HEK293 (cell line): ENCODE results near the gene ADNP.

ENCODE experiments used
- CTCF ChIA-PET: fragments of 350-600 bp; formaldehyde crosslinking; extraction: SDS; loops from one replicate; lab custom pipeline; 2021; ENCODE audit warnings: antibody characterized with exemption; lab: Yijun Ruan, JAX
- POLR2A ChIA-PET: fragments of 300-600 bp; formaldehyde crosslinking; extraction: SDS; loops from one replicate; lab custom pipeline; 2020; ENCODE audit warnings: antibody characterized with exemption, inconsistent platforms; lab: Yijun Ruan, JAX
- H3K27ac ChIP-seq: fragments of 200-500 bp; sonication (Bioruptor generic); 2 replicates; pipeline ENCODE4 v1.5.1; 2014; ENCODE audit warnings: low read depth, low read length, control low read depth, inconsistent platforms; ENCODE audit errors: extremely low read depth
- H3K36me3 ChIP-seq, 2 experiments: fragments of 200-500 bp in 1 of 2; sonication (Bioruptor generic) in 1 of 2; 1 replicate in 1 of 2; 2 replicates in 1 of 2; pipeline ENCODE4 v1.5.1; 2014 to 2017; ENCODE audit warnings: inconsistent platforms in 2 of 2, low read length in 2 of 2; ENCODE audit not compliant: control insufficient read depth in 2 of 2, insufficient read depth in 1 of 2
- H3K4me1 ChIP-seq: fragments of 200-500 bp; sonication (Bioruptor generic); 2 replicates; pipeline ENCODE4 v1.5.1; 2014; ENCODE audit warnings: mild to moderate bottlenecking, low read length, inconsistent platforms; ENCODE audit not compliant: control insufficient read depth, insufficient read depth
- H3K4me3 ChIP-seq: 2 replicates; pipeline ENCODE4 v1.5.1; 2011; ENCODE audit warnings: low read depth, mild to moderate bottlenecking, control low read depth, low read length, moderate library complexity
- H3K9me3 ChIP-seq: fragments of 200-500 bp; sonication (Bioruptor generic); 2 replicates; pipeline ENCODE4 v1.5.1; 2014; ENCODE audit warnings: low read depth, low read length, inconsistent platforms; ENCODE audit not compliant: control insufficient read depth, insufficient read depth
- GLI4 ChIP-seq: fragments of 450-650 bp; formaldehyde crosslinking; IDR thresholded peaks from 2 replicates; pipeline ENCODE4 v1.5.1; 2016; ENCODE audit warnings: missing biosample characterization, missing genetic modification characterization
- HOXC10 ChIP-seq: sonication (generic); formaldehyde crosslinking; IDR thresholded peaks from 2 replicates; pipeline ENCODE4 v1.8.1; 2023; ENCODE audit warnings: mild to moderate bottlenecking, missing genetic modification reagents
- HOXD13 ChIP-seq: sonication (generic); formaldehyde crosslinking; IDR thresholded peaks from 2 replicates; pipeline ENCODE4 v1.8.0; 2022; ENCODE audit warnings: missing genetic modification reagents, borderline replicate concordance
- PRDM4 ChIP-seq: fragments of 450-650 bp; formaldehyde crosslinking; IDR thresholded peaks from 2 replicates; pipeline ENCODE4 v1.5.1; 2017; ENCODE audit warnings: missing biosample characterization, missing genetic modification characterization
- SP2 ChIP-seq: fragments of 450-650 bp; formaldehyde crosslinking; IDR thresholded peaks from 2 replicates; pipeline ENCODE4 v1.5.1; 2016; ENCODE audit warnings: missing biosample characterization, missing genetic modification characterization
- ZBTB20 ChIP-seq: fragments of 450-650 bp; formaldehyde crosslinking; IDR thresholded peaks from 2 replicates; pipeline ENCODE4 v1.5.1; 2016; ENCODE audit warnings: missing biosample characterization, missing genetic modification characterization
- ZNF10 ChIP-seq: fragments of 450-650 bp; formaldehyde crosslinking; IDR thresholded peaks from 2 replicates; pipeline ENCODE4 v1.5.1; 2017; ENCODE audit warnings: missing biosample characterization, missing genetic modification characterization
- ZNF140 ChIP-seq: fragments of 450-650 bp; formaldehyde crosslinking; IDR thresholded peaks from 2 replicates; pipeline ENCODE4 v1.5.1; 2016; ENCODE audit warnings: missing biosample characterization, missing genetic modification characterization
- ZNF146 ChIP-seq: fragments of 450-650 bp; formaldehyde crosslinking; IDR thresholded peaks from 2 replicates; pipeline ENCODE4 v1.5.1; 2016; ENCODE audit warnings: missing biosample characterization, missing genetic modification characterization
- ZNF23 ChIP-seq: fragments of 450-650 bp; formaldehyde crosslinking; IDR thresholded peaks from 2 replicates; pipeline ENCODE4 v1.5.1; 2016; ENCODE audit warnings: missing biosample characterization, missing genetic modification characterization, borderline replicate concordance
- ZNF248 ChIP-seq: fragments of 450-650 bp; formaldehyde crosslinking; IDR thresholded peaks from 2 replicates; pipeline ENCODE4 v1.5.1; 2017; ENCODE audit warnings: missing biosample characterization, missing genetic modification characterization
- ZNF362 ChIP-seq: fragments of 450-650 bp; formaldehyde crosslinking; IDR thresholded peaks from 2 replicates; pipeline ENCODE4 v1.5.1; 2016; ENCODE audit warnings: missing biosample characterization, missing genetic modification characterization
- ZNF366 ChIP-seq: fragments of 450-650 bp; formaldehyde crosslinking; conservative IDR thresholded peaks from 2 replicates; pipeline ENCODE4 v1.5.1; 2016; ENCODE audit warnings: missing biosample characterization, missing genetic modification characterization
- ZNF488 ChIP-seq: fragments of 450-650 bp; formaldehyde crosslinking; IDR thresholded peaks from 2 replicates; pipeline ENCODE4 v1.5.1; 2016; ENCODE audit warnings: missing biosample characterization, missing genetic modification characterization
- ZNF521 ChIP-seq: fragments of 450-650 bp; formaldehyde crosslinking; IDR thresholded peaks from 2 replicates; pipeline ENCODE4 v1.5.1; 2017; ENCODE audit warnings: missing biosample characterization, mild to moderate bottlenecking, missing genetic modification characterization
- ZNF544 ChIP-seq: fragments of 450-650 bp; formaldehyde crosslinking; IDR thresholded peaks from 2 replicates; pipeline ENCODE4 v1.5.0; 2017; ENCODE audit warnings: missing biosample characterization, missing genetic modification characterization
- ZNF580 ChIP-seq: fragments of 450-650 bp; formaldehyde crosslinking; IDR thresholded peaks from 2 replicates; pipeline ENCODE4 v1.5.1; 2016; ENCODE audit warnings: missing biosample characterization, missing genetic modification characterization
- ZNF621 ChIP-seq: fragments of 450-650 bp; formaldehyde crosslinking; IDR thresholded peaks from 2 replicates; pipeline ENCODE4 v1.5.1; 2017; ENCODE audit warnings: missing biosample characterization, missing genetic modification characterization
- ZNF639 ChIP-seq: fragments of 450-650 bp; formaldehyde crosslinking; IDR thresholded peaks from 2 replicates; pipeline ENCODE4 v1.5.1; 2016; ENCODE audit warnings: missing biosample characterization, missing genetic modification characterization
- ZNF664 ChIP-seq: fragments of 450-650 bp; formaldehyde crosslinking; IDR thresholded peaks from 2 replicates; pipeline ENCODE4 v1.5.1; 2016; ENCODE audit warnings: missing biosample characterization, missing genetic modification characterization
- ZNF776 ChIP-seq: fragments of 450-650 bp; formaldehyde crosslinking; IDR thresholded peaks from 2 replicates; pipeline ENCODE4 v1.5.0; 2017; ENCODE audit warnings: missing biosample characterization, missing genetic modification characterization, borderline replicate concordance
- ZSCAN5A ChIP-seq: fragments of 450-650 bp; formaldehyde crosslinking; IDR thresholded peaks from 2 replicates; pipeline ENCODE4 v1.5.1; 2016; ENCODE audit warnings: missing biosample characterization, missing genetic modification characterization

Gene ADNP

GRCh38 chr20:50876816-50877215 lies 54.4 kb downstream of the ADNP start:
- H3K27ac ChIP-seq: no peak overlapping the region
- CTCF ChIA-PET: interaction anchor here (0.6 to 0.9 kb wide), 4 partner anchors 12 to 592 kb away, joined by 3 to 4 read pairs (median 4); partner anchors contain the start of genes BCAS4 and PTPN1
- POLR2A ChIA-PET: no interaction called here
- no peaks in the 10 kb centered on the region for H3K9me3 ChIP-seq
- H3K4me3 ChIP-seq: no peak overlapping the region
- no peaks in the 10 kb centered on the region for H3K4me1 ChIP-seq
- H3K36me3 ChIP-seq: peaks cover 0 to 10% of the 10 kb centered on the region in 2 experiments; a peak in 1 of 3 replicates
- TF ChIP-seq ZNF362 (tag by site-specific recombination) (no peak), ZNF621 (tag by site-specific recombination) (no peak), ZNF664 (tag by site-specific recombination) (no peak), PRDM4 (tag by site-specific recombination) (no peak), ZNF544 (tag by site-specific recombination) (no peak), ZNF10 (tag by site-specific recombination) (no peak), HOXC10 (no peak), ZNF776 (tag by site-specific recombination) (no peak)
- TF ChIP-seq, all 188 proteins: peak for 0

GRCh38 chr20:50876063-50876685 lies 55.1 kb downstream of the ADNP start:
- POLR2A ChIA-PET: no interaction called here
- Histone ChIP-seq H3K36me3 (peaks cover 0 to 10% of the 10 kb centered on the region in 2 experiments; a peak in 1 of 3 replicates), H3K4me3 (no peak overlapping the region), H3K27ac (no peak overlapping the region), H3K4me1 (no peaks in the 10 kb centered on the region), H3K9me3 (no peaks in the 10 kb centered on the region)
- CTCF ChIA-PET: interaction anchor here (0.7 to 0.9 kb wide), 3 partner anchors 11 to 591 kb away, joined by 3 to 4 read pairs (median 3); partner anchors contain the start of gene BCAS4
- TF ChIP-seq ZNF580 (tag by site-specific recombination): no peak
- TF ChIP-seq ZNF521: no peak

GRCh38 chr20:50874758-50875665 lies 56.2 kb downstream of the ADNP start:
- Histone ChIP-seq H3K4me3 (no peak overlapping the region), H3K36me3 (peaks cover 0 to 10% of the 10 kb centered on the region in 2 experiments; a peak in 1 of 3 replicates), H3K27ac (no peak overlapping the region), H3K4me1 (no peaks in the 10 kb centered on the region), H3K9me3 (no peaks in the 10 kb centered on the region)
- ChIA-PET POLR2A (no interaction called here), CTCF (no interaction called here)
- TF ChIP-seq HOXD13 (CRISPR knock-in tag) (no peak), ZNF23 (no peak), ZNF639 (tag by site-specific recombination) (no peak), ZNF140 (no peak), ZNF488 (tag by site-specific recombination) (no peak), ZNF248 (tag by site-specific recombination) (no peak), GLI4 (tag by site-specific recombination) (no peak), ZBTB20 (tag by site-specific recombination) (no peak), ZSCAN5A (tag by site-specific recombination) (no peak), ZNF146 (tag by site-specific recombination) (no peak), ZNF366 (tag by site-specific recombination) (no peak), SP2 (no peak)
